ENCODE data around the gene STUB1. TPM values are rescaled to one million over a fixed set of nuclear protein-coding genes. Genes with fewer than 3 reads are reported as not detected.

Gene STUB1
- polyA plus RNA-seq, 2 of the 4 experiments (the other 2 are of a cell fraction) = 60.6 to 93.5 TPM

DNA sequence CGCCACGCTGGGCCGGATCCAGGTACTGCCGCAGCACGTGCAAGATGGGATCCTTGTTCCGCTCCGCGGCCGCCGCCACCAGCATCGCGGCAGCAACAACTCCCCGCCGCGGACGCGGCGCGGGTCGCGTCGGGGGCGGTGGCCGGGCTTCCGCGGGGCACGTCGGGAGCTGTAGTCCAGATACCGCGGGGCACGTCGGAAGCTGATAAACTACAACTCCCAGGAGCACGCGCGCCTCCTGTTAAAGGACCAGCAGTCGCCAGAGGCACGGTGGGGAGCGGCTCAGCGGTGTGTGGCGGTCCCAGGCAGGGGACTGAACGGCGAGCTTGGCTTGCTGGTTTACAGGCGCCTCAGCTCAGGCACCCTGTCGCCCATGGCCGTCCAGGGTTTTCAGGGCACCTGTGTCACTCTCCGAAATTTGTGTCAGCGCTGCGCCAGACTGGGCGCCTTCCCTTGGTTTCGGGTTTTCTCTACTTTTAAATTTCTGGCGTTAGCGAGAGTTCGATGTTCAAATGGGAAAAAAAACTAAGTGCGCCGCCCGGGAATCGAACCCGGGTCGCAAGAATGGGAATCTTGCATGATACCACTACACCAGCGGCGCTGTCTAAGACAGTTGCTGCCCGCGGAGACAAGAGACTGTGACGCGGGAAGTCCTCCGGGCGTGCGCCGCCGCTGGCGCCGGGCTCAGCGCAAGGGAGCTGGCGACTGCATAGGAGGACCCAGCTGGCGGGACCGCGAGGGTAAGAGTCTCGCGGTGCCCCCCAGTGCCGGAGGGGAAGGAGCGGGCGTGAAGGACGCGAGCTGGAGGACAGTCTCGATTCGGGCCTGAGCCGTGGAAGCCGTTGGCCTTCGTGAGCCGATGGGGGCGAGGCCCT lies 43.8 kb upstream of the STUB1 start, which contains the start of gene METTL26 (continued):
- TF ChIP-seq, protein P1, sequence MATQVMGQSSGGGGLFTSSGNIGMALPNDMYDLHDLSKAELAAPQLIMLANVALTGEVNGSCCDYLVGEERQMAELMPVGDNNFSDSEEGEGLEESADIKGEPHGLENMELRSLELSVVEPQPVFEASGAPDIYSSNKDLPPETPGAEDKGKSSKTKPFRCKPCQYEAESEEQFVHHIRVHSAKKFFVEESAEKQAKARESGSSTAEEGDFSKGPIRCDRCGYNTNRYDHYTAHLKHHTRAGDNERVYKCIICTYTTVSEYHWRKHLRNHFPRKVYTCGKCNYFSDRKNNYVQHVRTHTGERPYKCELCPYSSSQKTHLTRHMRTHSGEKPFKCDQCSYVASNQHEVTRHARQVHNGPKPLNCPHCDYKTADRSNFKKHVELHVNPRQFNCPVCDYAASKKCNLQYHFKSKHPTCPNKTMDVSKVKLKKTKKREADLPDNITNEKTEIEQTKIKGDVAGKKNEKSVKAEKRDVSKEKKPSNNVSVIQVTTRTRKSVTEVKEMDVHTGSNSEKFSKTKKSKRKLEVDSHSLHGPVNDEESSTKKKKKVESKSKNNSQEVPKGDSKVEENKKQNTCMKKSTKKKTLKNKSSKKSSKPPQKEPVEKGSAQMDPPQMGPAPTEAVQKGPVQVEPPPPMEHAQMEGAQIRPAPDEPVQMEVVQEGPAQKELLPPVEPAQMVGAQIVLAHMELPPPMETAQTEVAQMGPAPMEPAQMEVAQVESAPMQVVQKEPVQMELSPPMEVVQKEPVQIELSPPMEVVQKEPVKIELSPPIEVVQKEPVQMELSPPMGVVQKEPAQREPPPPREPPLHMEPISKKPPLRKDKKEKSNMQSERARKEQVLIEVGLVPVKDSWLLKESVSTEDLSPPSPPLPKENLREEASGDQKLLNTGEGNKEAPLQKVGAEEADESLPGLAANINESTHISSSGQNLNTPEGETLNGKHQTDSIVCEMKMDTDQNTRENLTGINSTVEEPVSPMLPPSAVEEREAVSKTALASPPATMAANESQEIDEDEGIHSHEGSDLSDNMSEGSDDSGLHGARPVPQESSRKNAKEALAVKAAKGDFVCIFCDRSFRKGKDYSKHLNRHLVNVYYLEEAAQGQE (IDR thresholded peaks at IDR 0.05) = peak; percentile 54
- TF ChIP-seq ESRRA (IDR thresholded peaks at IDR 0.05; ENCODE audit: borderline replicate concordance, low read length) (0 out of 2 replicates have a peak, but pooled peaks have one; percentile 39), POLR2A (IDR thresholded peaks at IDR 0.05; ENCODE audit: low read length) (peak; percentile 94), CEBPB (IDR thresholded peaks at IDR 0.05) (peak in 1 of 2 experiments; percentile 37; a peak in 1 of 4 replicates), ZSCAN20 (CRISPR knock-in tag; IDR thresholded peaks at IDR 0.05) (no peak), PHF8 (IDR thresholded peaks at IDR 0.05; ENCODE audit: borderline replicate concordance, low read depth) (peak; percentile 29; the same call in 1 of the 2 replicates), JUN (IDR thresholded peaks at IDR 0.05) (peak; percentile 64 to 79; a peak in 3 of 5 replicates), SREBF2 (IDR thresholded peaks at IDR 0.05) (peak; percentile 95), RCOR1 (IDR thresholded peaks at IDR 0.05; ENCODE audit: low read depth, low read length) (no peak), CHD2 (IDR thresholded peaks at IDR 0.05; ENCODE audit: low read length, partially characterized antibody) (peak; percentile 80), SMC3 (IDR thresholded peaks at IDR 0.05) (0 out of 3 replicates have a peak, but pooled peaks have one; percentile 3), TP53 (CRISPR knock-in tag; IDR thresholded peaks at IDR 0.05) (no peak)

DNA sequence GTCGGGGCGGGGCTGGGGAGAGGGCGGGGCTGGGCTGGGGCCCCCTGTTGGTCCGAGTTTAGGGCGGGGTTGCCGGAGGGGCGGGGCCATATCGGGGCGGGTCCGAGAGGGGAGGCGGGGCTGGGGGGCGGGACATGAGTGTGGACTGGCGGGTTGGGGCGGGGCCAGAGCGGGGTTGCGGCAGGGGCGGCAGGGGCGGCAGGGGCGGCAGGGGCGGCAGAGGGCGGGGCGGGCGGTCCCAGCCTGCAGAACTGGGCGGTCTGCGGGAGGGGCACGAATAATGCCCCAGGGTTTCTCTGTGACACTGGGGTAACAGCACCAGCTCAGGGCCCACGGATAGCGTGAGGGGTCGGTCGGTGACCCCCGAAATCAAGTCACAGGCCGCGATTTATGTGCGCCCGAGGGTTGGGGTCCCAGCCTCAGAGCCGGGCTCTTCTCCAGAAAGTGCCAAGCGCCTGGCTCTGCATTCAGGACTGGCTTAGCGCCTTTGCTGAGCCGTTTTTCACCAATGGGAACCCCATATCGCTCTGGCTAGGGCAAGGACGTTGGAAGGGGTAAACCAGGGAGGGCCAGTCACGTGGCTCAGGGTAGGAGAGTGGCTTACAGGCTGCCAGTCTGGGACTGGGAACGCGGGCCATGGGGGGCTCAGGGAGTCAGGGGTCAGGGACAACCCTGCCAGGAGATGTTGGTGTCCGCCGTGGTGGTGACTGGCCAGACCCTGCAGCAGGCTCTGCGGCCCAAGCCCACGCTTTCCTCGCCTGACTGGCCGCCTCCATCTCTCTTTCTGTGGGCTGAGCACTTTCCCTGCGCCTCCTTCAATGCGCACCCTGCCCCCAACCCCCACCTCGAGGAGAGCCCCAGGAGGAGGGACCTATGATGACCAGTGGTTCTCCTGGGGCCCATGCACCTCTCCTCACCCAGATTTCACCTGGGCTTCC lies 42.9 kb upstream of the STUB1 start:
- peaks cover 24% of the 10 kb centered on the region for H3K4me1 ChIP-seq
- POLR2A ChIA-PET = interaction anchor here (1.3 to 1.6 kb wide), 2 partner anchors 47 to 50 kb away, joined by 4 read pairs; partner anchors contain the start of gene RAB40C
- H3K4me2 ChIP-seq = peak overlapping the region; percentile 78
- 43% methylated on average over 27 of the region's 53 CpGs for WGBS (ENCODE audit: missing lambda C conversion rate)
- CTCF ChIA-PET = interaction anchor here (0.6 to 2.7 kb wide), 11 partner anchors 11 to 168 kb away, joined by 3 to 12 read pairs (median 6); partner anchors contain the start of gene RHOT2
- H3K27ac ChIP-seq = peak overlapping the region; percentile 83 to 91
- no peaks in the 10 kb centered on the region for H3K9me3 ChIP-seq
- FAIRE-seq = no peak
- TF ChIP-seq NPAS2 (CRISPR knock-in tag; IDR thresholded peaks at IDR 0.05; ENCODE audit: borderline replicate concordance) = no peak
- TF ChIP-seq, protein P2, sequence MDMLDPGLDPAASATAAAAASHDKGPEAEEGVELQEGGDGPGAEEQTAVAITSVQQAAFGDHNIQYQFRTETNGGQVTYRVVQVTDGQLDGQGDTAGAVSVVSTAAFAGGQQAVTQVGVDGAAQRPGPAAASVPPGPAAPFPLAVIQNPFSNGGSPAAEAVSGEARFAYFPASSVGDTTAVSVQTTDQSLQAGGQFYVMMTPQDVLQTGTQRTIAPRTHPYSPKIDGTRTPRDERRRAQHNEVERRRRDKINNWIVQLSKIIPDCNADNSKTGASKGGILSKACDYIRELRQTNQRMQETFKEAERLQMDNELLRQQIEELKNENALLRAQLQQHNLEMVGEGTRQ (IDR thresholded peaks at IDR 0.05) = 0 out of 2 replicates have a peak, but pooled peaks have one; percentile 19
- peak overlapping the region; percentile 78 for H3K4me3 ChIP-seq
- ATAC-seq = peak in 1 of 2 experiments; percentile 3; a peak in 3 of 6 replicates
- DNase-seq (ENCODE audit: low read depth in 1 of 2, low spot score in 1 of 2) = peak; percentile 90 to 91

DNA sequence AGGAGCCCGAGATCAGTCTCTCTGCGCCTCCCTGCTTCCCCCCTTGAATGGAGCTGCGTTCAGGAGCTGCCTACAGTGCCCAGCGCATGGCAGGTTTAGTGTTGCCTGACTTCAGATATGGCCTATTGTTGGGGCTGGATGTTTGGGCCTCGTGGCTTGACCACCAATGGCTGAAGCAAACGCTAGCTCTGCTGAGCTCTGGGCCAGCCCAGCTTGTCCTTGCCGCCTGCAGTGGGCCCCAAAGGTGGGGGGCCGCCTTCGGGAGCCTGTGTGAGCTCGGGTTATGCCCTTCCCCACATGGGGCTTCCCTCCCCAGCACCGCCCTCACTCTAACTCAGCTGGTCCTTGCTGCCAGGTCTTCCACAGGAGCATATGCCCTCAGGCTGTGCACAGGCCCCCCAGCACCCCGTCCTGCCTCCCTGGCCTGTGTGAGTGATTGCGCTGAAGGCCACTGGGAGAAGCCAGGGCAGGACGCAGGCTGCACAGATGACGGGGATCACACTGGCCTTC lies 42.1 kb upstream of the STUB1 start:
- DNase-seq (ENCODE audit: low read depth in 1 of 2, low spot score in 1 of 2) (no peak), FAIRE-seq (no peak), ATAC-seq (no peak)
- Histone ChIP-seq H3K9me3 (no peaks in the 10 kb centered on the region), H3K27ac (no peak overlapping the region), H3K4me3 (no peak overlapping the region), H3K4me2 (no peak overlapping the region), H3K4me1 (peaks cover 30% of the 10 kb centered on the region)
- ChIA-PET POLR2A (no interaction called here), CTCF (interaction anchor here (0.6 to 2.7 kb wide), 5 partner anchors 10 to 169 kb away, joined by 3 to 12 read pairs (median 8); no protein-coding TSS in a partner anchor)
- WGBS (ENCODE audit: missing lambda C conversion rate) = 91% methylated on average over 13 of the region's 15 CpGs
- no peak for TF ChIP-seq RCOR1 (IDR thresholded peaks at IDR 0.05; ENCODE audit: low read depth, low read length)
- no peak for TF ChIP-seq FOXS1 (CRISPR knock-in tag; IDR thresholded peaks at IDR 0.05)
- TF ChIP-seq CBX2 (IDR thresholded peaks at IDR 0.05; ENCODE audit: borderline replicate concordance, low read depth) = no peak
- TF ChIP-seq, protein P2 (IDR thresholded peaks at IDR 0.05) = no peak
- TF ChIP-seq, protein P3, sequence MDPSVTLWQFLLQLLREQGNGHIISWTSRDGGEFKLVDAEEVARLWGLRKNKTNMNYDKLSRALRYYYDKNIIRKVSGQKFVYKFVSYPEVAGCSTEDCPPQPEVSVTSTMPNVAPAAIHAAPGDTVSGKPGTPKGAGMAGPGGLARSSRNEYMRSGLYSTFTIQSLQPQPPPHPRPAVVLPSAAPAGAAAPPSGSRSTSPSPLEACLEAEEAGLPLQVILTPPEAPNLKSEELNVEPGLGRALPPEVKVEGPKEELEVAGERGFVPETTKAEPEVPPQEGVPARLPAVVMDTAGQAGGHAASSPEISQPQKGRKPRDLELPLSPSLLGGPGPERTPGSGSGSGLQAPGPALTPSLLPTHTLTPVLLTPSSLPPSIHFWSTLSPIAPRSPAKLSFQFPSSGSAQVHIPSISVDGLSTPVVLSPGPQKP (IDR thresholded peaks at IDR 0.05; ENCODE audit: low read depth, low read length) = no peak
- no peak for TF ChIP-seq ZFP36 (IDR thresholded peaks at IDR 0.05; ENCODE audit: borderline replicate concordance, partially characterized antibody)
- no peak for TF ChIP-seq HOXB5 (CRISPR knock-in tag; IDR thresholded peaks at IDR 0.05)
- TF ChIP-seq SREBF2 (IDR thresholded peaks at IDR 0.05) = no peak
- no peak for TF ChIP-seq ZSCAN20 (CRISPR knock-in tag; IDR thresholded peaks at IDR 0.05)
- TF ChIP-seq TFCP2L1 (CRISPR knock-in tag; IDR thresholded peaks at IDR 0.05) = no peak
- TF ChIP-seq EP300 (IDR thresholded peaks at IDR 0.05) = no peak
